ENCODE measurements around the gene SPATA32.

SPATA32 gene

DNA sequence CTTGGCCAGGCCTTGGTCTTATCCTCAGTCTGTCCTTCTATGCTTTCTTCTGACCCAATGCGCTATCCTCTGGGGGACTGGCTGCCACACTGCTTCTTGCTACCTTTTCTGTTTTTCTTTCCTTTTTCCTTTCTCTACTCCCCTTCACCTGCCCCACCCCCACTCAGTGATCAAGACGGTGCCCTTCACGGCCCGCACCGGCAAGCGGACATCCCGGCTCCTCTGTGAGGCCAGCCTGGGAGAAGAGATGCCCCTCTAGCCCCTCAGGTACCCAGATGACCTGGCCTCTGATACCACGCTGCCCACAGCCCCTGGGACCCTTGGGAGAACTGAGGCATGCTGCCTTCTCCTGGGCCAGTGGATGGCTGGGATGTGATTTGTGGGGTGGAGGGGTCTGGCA is 15.6 kb downstream of the SPATA32 start:
- no peak for DNase-seq (ENCODE audit: low read depth)

DNA sequence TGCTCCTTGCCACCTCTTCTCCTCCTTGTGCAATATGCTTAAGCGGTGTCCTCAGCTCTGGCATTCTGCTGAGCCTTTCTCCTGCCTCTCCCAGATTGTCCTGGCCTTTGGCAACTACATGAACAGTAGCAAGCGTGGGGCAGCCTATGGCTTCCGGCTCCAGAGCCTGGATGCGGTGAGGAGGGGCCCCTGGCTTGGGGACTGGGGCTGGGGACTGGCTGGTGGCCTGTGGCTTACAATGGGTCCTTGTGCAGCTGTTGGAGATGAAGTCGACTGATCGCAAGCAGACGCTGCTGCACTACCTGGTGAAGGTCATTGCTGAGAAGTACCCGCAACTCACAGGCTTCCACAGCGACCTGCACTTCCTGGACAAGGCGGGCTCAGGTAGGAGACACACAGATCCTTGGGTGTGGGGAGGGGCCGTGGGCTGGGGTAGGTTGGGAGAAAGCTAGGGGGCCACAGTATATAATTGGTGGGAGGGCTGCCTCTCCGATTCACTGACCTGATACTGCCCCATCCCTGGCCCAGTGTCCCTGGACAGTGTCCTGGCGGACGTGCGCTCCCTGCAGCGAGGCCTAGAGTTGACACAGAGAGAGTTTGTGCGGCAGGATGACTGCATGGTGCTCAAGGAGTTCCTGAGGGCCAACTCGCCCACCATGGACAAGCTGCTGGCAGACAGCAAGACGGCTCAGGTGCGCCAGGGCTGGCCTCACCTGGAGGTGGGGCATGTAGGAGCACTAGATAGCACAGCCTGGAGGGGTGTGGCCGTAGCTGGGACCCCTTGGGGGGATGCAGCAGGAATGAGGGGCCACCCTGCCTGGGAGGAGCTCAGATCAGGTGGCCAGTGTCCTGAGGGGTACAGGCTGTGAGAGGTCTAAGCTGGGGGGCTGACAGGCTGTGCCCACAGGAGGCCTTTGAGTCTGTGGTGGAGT is 16.9 kb downstream of the SPATA32 start:
- DNase-seq (ENCODE audit: low read depth), result no peak

DNA sequence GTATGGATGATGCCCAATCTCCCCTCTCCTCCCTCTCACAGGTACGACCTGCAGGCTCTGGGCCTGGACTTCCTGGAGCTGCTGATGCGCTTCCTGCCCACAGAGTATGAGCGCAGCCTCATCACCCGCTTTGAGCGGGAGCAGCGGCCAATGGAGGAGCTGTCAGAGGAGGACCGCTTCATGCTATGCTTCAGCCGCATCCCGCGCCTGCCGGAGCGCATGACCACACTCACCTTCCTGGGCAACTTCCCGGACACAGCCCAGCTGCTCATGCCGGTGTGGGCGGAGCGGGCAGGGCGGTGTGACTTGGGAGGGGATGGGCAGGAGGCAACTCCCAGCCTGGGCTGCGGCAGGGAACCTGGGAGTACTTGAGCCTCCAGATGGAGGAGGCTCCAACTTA is 18.1 kb downstream of the SPATA32 start:
- DNase-seq (ENCODE audit: low read depth), result no peak

DNA sequence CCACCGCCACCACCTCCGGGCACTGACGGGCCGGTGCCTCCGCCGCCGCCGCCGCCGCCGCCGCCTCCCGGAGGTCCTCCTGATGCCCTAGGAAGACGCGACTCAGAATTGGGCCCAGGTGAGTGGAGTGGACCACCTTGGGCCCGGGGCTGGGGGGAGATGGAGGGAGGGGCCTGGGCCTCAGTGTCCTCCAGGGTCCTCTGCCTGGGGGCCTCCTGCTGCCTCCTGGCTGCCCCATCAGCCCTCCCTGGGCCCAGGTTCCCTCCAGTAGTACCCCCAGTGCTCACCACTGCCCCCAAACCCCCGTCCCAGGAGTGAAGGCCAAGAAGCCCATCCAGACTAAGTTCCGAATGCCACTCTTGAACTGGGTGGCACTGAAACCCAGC is 19.9 kb downstream of the SPATA32 start:
- no peak for DNase-seq (ENCODE audit: low read depth)

DNA sequence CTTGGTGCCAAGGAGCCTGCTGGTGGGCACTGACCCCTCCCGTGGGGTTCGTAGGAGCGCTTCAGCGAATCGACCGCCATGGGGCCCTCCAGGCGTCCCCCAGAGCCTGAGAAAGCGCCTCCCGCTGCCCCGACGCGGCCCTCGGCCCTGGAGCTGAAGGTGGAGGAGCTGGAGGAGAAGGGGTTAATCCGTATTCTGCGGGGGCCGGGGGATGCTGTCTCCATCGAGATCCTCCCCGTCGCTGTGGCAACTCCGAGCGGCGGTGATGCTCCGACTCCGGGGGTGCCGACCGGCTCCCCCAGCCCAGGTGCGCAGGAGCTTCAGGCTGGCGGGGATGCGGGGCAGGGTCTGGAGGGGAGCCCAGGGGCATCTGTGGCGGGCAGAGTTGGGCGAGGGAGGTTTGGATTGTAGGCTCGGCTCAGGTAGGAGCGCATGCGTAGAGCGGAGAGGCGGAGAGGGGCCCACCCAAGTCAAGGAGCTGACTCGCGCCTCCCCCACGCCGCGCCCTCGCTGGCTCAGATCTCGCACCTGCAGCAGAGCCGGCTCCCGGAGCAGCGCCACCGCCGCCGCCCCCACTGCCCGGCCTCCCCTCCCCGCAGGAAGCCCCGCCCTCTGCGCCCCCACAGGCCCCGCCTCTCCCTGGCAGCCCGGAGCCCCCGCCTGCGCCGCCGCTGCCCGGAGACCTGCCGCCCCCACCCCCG is 20.4 kb downstream of the SPATA32 start:
- no peak for DNase-seq (ENCODE audit: low read depth)

DNA sequence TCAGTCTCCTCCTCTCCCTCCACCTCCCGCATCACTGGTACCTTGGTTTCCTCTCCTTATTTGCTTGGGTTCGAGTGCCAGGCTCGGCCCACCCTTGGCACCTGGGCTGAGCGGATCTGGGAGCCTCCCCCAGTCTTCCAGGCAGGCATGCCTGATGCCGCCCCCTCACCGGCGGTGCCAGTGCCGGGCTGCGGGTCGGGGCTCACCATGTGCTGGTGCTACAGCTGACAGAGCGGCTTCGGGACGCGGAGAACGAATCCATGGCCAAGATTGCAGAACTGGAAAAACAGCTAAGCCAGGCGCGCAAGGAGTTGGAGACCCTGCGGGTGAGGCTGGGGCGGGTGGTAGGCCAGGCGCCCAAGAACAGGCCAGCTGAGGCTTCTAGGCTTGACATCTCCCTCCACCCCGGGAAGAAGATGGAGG is 21.0 kb downstream of the SPATA32 start:
- DNase-seq (ENCODE audit: low read depth), result no peak

DNA sequence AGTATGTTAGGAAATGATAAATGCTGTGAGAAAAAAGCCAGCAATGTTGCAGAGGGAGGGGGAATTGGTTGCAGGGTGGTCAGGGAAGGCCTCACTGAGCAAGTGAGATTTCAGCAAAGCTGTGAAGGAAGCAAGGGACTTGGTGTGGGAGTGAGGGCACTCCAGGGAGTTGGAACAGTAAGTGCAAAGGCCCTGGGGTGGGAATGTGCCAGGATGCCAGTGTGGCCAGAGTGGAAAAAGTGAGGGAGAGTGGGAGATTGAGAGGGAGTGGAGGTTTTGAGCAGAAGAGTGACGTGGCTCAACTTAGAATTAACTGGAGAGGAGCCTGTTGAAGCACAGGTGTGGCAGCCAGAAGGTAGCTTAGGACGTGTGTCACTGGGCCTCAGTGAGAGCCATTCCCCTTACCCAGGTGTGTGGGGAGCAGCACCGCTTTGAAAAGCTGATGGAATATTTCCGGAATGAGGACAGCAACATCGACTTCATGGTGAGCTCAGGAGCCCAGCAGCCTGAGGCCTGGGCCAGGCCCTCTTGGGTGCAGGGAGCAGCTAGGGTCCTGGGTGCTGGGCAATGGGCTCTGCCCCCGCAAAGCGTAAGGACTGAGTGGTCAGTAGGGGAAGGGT is 23.6 kb downstream of the SPATA32 start:
- DNase-seq (ENCODE audit: low read depth), result no peak

DNA sequence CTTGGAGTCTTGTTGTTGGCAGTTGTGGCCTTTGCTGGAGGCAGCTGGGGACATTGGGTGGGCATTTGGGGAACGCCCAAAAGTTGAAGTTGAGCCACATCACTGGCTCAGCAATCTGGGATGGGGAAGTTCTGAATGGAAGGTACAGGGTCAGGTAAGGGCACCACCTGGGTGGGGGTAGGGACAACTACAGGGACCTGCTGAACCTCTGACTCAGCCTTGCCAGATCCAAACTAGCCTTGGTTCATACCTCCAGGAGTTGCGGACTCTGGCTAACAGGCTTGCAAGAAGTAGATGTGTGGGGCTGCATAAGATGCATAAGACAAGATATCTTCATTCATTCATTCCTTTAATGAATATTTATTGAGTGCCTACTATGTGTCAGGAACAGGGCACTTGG is 24.2 kb downstream of the SPATA32 start:
- no peak for DNase-seq (ENCODE audit: low read depth)

DNA sequence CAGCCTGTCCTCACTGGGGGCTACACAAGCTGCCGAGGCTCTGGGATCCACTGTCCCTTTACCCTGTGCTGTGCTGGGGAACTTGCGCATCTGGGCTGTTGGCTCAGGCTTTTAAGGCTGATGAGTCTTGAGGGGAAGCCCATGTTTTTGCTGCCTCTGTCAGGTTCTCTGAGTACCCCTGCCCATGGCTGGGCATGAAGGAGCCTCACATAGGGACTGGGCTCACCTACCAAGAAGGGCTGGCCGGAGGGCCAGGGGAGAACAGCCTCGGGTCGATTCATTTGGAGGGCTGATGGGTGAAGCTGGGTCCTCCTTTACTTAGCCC is 25.6 kb downstream of the SPATA32 start:
- DNase-seq (ENCODE audit: low read depth), result no peak

DNA sequence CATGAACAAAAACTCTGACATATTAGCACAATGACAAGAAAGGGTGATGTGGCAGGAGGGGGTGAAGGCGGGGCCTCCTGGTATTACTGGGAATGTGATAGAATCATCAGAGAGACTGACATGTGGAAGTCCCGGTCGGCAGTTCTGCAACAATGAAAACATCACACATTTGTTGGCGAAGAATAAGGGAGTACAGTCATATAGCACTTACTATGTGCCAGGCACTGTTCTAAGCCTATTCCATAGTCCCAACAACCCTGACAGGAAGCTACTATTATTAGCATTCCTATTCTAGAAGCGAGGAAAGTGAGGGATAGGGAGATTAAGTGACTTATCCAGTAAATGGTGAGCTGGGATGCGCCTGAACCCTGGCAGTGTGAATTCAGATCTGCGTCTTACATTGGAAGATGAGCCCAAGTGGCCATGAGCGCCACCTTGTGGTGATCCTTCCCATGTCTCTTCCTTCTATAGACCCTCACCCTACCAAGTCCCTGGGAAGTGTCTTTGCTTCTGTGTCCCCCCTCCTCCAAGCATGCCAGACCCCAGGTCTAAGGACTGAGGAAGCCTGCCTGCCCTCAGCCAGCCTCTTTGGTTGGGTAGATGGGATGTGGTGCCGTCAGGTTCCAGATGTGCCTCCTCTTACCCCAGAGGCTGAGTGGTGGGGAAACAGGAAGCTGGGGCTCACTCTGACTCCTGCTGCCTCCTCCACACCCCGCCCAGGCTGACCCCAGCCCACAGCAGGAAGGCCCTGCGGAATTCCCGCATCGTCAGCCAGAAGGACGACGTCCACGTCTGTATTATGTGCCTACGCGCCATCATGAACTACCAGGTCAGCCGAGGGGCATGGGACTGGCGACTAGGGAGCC is 26.2 kb downstream of the SPATA32 start:
- DNase-seq (ENCODE audit: low read depth), result peak; percentile 55

DNA sequence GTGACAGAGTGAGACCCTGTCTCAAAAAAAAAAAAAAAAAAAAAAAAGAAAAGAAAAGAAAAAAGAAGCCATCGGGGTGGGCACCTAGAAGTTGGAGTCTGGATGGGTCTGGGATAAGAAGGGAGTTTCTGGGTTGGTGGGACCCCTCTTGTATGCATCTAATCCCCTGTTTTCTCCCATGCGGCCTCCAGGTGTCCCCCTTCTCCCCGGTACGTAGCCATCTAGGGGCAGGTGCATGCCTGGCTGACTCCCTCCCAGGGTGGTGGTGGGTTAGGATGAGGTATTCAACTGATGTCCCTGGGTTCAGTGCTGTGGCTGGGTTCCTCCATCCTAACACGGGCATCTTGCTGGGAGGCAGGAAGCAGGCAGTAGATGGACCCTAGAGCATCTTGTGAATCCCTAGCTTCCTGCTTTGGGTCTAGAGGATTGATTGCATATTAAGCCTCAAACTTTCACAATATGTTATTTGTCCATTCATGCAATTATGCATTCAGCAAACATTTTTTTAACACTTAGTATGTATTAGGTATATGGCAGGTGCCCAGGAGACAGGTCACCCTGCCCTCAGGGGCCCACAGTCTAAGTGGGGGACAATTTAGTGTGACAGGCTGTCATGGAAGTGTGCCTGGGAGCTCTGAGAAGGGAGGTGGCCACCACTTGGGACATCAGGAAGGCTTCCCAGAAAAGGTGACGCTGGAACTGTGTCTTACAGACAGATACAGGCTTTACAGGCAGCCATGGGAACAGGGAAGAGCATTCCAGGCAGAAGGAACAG is 27.1 kb downstream of the SPATA32 start:
- no peak for DNase-seq (ENCODE audit: low read depth)

DNA sequence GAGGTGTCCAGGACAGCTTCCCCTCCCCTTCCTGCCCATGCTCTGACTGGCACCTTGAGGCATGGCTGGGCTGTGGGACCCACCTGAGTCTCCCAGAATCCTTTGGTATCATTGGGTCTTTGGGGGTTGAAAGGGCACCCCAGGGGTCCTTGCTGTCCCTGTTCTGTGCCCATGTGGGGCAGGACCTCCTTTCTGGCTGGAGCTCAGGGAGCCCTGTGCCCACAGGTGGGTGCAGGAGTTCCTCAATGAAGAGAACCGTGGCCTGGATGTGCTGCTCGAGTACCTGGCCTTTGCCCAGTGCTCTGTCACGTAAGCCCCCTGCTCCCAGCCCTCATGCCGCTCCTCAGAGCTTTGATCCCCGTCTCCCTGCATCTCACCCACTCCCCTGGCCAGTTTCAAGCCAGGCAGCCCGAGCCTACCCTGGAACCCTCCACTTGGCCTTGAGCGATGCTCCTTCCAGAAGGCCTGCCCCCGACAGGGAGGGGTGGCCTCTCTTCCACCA is 28.4 kb downstream of the SPATA32 start:
- DNase-seq (ENCODE audit: low read depth), result no peak

DNA sequence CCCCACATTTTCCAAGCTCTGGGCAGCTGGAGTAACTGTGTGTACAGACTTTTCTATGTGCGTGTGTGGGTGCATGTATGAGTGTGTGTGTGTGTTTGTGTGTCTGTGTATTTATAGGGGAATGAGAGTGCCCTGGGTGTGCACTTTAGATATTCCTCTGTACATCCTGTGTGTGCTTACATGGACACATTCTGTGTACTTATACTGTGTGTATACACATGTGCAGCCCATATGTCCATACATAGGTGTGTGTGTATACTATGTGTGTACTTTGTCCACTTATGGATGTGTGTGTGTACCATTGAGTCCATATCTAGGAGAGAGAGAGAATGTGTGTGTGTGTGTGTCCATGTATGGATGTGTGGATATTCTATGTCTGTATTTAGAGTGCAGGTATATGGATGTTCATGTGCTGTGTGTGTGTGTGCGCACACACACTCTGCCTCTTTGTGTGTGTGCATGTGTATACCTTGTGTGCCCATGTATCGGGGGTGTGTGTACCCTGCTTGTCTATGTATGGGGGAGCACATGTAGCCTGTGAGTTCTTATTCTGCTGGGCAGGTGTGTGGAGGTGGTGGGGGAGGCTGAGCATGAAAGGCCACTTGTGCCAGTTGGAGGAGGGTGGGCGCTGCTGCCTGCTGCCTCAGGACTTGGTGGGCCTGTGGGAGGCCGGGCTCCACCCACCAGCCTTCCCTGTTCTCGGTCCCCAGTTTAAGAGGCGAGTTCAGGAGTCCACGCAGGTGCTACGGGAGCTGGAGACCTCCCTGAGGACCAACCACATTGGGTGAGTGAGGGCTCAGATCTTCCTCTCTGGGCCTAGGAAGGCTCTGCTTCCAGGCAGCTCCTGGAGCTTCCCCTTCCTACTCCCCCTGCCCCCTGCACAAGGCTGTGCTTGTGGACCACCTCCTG is 29.1 kb downstream of the SPATA32 start:
- no peak for DNase-seq (ENCODE audit: low read depth)

DNA sequence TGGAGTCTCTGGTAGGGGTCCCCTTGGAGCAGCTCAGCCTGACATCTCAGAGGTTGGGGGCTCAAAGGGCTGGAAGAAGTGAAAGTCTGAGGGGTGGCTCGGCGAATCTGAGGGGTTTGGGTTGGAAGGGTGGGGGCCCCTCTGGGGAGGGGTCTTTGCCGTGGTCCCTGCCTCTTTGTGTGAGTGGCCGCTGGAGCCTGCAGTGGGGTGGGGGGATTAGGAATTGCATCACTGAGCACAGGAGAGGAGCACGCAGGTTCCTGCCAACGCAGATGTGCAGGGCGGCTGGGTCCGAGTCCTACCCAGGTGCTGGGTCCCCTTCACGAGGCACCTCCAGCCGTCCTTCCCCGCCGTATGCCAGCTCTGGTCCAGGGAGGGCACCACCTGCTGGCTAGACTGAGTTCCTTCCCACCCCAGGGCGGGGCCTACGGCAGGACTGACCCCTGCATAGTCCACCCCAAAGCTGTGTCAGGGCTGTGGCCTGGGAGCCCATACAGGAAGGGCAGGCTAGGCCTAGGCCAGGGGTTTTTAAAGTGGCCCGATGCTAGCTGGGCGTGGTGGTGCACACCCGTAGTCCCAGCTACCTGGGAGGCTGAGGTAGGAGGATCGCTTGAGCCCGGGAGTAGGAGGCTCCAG is 30.3 kb downstream of the SPATA32 start:
- no peak for DNase-seq (ENCODE audit: low read depth)

DNA sequence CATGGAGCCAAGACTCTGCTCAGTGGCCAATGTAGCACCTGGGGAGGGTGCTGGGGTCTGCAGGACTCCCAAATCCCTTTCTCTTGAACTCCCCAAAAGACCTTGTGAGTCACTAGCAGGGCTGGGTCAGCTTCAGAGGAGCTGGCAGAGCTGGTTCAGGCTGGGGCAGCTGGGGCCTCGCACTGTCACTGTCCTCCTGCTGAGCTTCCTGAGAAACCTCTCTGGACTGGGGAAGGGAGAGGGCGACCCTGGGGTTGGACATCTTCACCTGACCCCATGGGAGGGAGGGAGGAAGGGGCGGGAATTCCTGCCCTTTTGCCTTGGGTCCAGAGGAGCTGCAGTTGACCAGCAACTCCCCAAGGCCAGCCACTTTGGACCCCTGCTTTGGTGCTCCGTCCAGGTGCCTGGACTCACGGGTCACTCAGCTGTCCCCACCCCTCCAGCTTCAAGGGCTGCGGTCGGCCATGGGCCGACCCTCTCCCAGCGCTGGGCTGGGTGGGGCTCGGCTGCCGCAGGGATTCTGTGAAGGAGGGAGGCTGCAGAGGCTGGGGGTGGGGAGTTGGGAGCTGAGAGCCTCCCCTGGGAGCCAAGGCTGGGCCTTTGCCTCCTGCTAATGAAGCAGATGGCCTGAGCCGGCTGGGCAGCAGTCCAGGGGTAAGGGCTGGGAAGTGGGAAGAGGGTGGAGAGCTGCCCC is 31.0 kb downstream of the SPATA32 start:
- no peak for DNase-seq (ENCODE audit: low read depth)

DNA sequence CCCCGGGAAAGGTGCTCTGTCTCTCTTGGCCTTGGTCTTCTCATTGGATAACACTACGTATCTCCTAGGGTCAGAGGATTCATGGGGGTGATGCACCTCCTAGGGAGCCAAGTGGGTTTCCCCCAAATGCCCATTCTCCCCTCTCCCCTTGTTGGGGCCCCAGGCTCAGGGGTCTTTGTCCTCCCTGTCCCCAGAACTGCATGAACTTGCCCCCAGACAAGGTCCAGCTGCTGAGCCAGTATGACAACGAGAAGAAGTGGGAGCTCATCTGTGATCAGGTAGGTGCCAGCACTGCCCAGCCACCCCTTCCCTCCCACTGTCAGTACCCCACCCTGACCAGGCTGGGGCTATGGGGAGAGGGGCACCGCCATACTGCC is 31.5 kb downstream of the SPATA32 start:
- no peak for DNase-seq (ENCODE audit: low read depth)

DNA sequence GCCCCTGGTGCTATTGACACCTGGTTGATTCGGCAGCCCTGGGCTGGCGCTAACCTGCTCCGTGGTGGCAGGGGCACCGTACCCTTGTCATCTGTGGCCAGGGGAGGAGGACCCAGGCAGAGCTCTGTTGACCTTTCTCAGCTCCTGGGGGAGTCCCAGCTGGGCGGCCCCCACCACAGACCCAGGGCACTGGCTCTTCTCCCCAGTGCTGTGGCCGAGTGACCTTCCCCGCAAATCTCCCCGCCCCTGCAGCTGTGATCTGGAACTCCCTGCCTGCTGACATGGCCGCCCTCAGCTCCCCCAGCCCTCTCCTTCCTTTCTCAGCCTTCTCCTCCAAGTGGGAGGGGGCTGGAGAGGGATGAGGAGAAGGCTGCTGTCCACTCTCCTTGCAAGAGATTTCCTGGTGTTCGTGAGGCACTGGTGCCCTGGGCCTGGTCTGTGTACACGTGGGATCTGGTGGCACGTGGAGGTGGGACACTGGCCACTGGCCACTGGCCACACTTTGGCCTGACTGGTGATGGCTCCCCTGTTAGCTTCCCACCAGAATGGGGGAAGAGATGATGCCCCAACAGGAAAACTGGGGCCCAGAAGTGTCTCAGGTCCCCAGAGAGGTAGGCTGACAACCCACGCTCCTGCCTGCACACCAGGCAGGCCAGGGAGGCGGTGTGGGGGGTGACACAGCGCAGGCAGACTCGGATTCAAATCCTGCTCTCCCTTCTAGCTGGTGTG is 32.0 kb downstream of the SPATA32 start:
- no peak for DNase-seq (ENCODE audit: low read depth)

All from stimulated activated CD8-positive, alpha-beta memory T cell treated with anti-CD3 and anti-CD28 coated beads, Interleukin-7, amount 100 ng/mL, for 24 hours (primary cell).